HepG2 (cell line): ENCODE data around the gene ZDHHC14.

ENCODE experiments used
- BRCA1 ChIP-seq: sonication (generic); formaldehyde crosslinking; IDR thresholded peaks from 2 replicates; pipeline ENCODE4 v1.4.0; 2020; ENCODE audit warnings: missing genetic modification reagents
- CBX5 ChIP-seq: sonication (generic); formaldehyde crosslinking; IDR thresholded peaks from 2 replicates; pipeline ENCODE4 v1.4.0; 2020; ENCODE audit warnings: missing genetic modification reagents, borderline replicate concordance
- JUN ChIP-seq: sonication (generic); formaldehyde crosslinking; IDR thresholded peaks from 2 replicates; pipeline ENCODE4 v1.4.0; 2020; ENCODE audit warnings: mild to moderate bottlenecking, missing genetic modification reagents
- KLF9 ChIP-seq: IDR thresholded peaks from 2 replicates; pipeline ENCODE4 v1.6.1; 2016; ENCODE audit warnings: low read depth
- SUZ12 ChIP-seq: fragments of 150-350 bp; IDR thresholded peaks from 2 replicates; pipeline ENCODE4 v1.6.1; 2014; ENCODE audit warnings: low read depth, low read length
- ZNF142 ChIP-seq: sonication (generic); formaldehyde crosslinking; IDR thresholded peaks from 2 replicates; pipeline ENCODE4 v1.4.0; 2020; ENCODE audit warnings: missing genetic modification reagents
- ZNF574 ChIP-seq: sonication (generic); formaldehyde crosslinking; IDR thresholded peaks from 2 replicates; pipeline ENCODE4 v1.4.0; 2020; ENCODE audit warnings: missing genetic modification reagents
- ZNF740 ChIP-seq: sonication (generic); formaldehyde crosslinking; IDR thresholded peaks from 2 replicates; pipeline ENCODE4 v1.4.0; 2020; ENCODE audit warnings: missing genetic modification reagents

- TF ChIP-seq KLF9 (CRISPR knock-in tag), result no peak
- TF ChIP-seq ZNF142 (CRISPR knock-in tag), result no peak
- TF ChIP-seq SUZ12, result no peak
- TF ChIP-seq CBX5, result no peak
- TF ChIP-seq ZNF740 (CRISPR knock-in tag), result no peak
- no peak for TF ChIP-seq JUN
- TF ChIP-seq BRCA1 (CRISPR knock-in tag), result no peak
- no peak for TF ChIP-seq ZNF574 (CRISPR knock-in tag)
Observed at GRCh38 chr6:157376241-157376640, 4.7 kb upstream of the ZDHHC14 start.
